ENCODE results near the gene DENND1A.

DNA sequence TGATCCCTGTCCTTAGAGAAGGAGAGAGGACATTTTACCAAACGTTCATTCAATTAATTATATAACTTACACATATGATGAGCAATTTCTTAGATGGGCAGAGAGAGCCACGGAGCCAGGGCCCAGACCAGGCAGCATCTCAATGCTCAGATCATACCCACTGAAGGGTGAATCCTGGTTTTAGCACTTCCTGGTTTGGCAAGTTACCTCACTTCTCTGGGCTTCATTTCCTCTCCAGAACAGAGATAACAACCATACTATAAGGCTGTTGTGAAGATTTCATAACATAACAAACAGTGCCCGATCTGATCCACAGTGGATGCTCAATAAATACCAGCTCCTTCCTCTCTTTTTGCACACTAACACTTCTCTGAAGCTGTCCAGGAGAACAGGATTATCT, 271.1 kb downstream of the DENND1A start:
- TF ChIP-seq, protein P1, sequence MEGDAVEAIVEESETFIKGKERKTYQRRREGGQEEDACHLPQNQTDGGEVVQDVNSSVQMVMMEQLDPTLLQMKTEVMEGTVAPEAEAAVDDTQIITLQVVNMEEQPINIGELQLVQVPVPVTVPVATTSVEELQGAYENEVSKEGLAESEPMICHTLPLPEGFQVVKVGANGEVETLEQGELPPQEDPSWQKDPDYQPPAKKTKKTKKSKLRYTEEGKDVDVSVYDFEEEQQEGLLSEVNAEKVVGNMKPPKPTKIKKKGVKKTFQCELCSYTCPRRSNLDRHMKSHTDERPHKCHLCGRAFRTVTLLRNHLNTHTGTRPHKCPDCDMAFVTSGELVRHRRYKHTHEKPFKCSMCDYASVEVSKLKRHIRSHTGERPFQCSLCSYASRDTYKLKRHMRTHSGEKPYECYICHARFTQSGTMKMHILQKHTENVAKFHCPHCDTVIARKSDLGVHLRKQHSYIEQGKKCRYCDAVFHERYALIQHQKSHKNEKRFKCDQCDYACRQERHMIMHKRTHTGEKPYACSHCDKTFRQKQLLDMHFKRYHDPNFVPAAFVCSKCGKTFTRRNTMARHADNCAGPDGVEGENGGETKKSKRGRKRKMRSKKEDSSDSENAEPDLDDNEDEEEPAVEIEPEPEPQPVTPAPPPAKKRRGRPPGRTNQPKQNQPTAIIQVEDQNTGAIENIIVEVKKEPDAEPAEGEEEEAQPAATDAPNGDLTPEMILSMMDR (IDR thresholded peaks at IDR 0.05), result no peak
- TF ChIP-seq POLR2A (IDR thresholded peaks at IDR 0.05), result no peak

Measured in right lobe of liver (tissue), 4 donors.